NOMO-1 (cell line): Measurements from ENCODE around the gene JMJD7.

Experiments
- DNase-seq, 2 experiments: peaks; one replicate each; lab custom pipeline; 2025; ENCODE audit not compliant: unreplicated experiment in 2 of 2; lab: John Stamatoyannopoulos, UW

JMJD7 gene

GRCh38 chr15:41827880-41828806 lies at the start of gene JMJD7:
TSS of gene JMJD7 (plus strand) at chr15:41828092. CDS start at chr15:41828125, 33 bp downstream.
- peak; percentile 44 to 71 for DNase-seq

- DNase-seq = no peak
These were observed 49.4 kb upstream of the JMJD7 start for GRCh38 chr15:41778521-41778920.

GRCh38 chr15:41779662-41780157 lies 48.2 kb upstream of the JMJD7 start:
- no peak for DNase-seq

- DNase-seq = no peak
These were observed 47.6 kb upstream of the JMJD7 start for GRCh38 chr15:41780266-41780665.

- DNase-seq = no peak
These were observed 47.2 kb upstream of the JMJD7 start for GRCh38 chr15:41780727-41781126.

GRCh38 chr15:41782371-41783282 lies 45.3 kb upstream of the JMJD7 start:
- no peak for DNase-seq

- DNase-seq = no peak
These were observed 44.6 kb upstream of the JMJD7 start for GRCh38 chr15:41783296-41783695.

GRCh38 chr15:41788262-41788661 lies 39.6 kb upstream of the JMJD7 start:
- DNase-seq = no peak

GRCh38 chr15:41789236-41789635 lies 38.7 kb upstream of the JMJD7 start:
- DNase-seq = no peak

- DNase-seq = no peak
These were observed 38.2 kb upstream of the JMJD7 start for GRCh38 chr15:41789662-41790061.

- DNase-seq = no peak
These were observed 37.7 kb upstream of the JMJD7 start for GRCh38 chr15:41790169-41790568.

GRCh38 chr15:41790756-41791546 lies 36.9 kb upstream of the JMJD7 start:
- no peak for DNase-seq

- DNase-seq = no peak
These were observed 36.4 kb upstream of the JMJD7 start for GRCh38 chr15:41791547-41791937.

- no peak for DNase-seq
These were observed 35.8 kb upstream of the JMJD7 start for GRCh38 chr15:41792000-41792637.

GRCh38 chr15:41794081-41794480 lies 33.8 kb upstream of the JMJD7 start:
- no peak for DNase-seq

GRCh38 chr15:41795996-41796856 lies 31.7 kb upstream of the JMJD7 start:
- DNase-seq = no peak

GRCh38 chr15:41797201-41797944 lies 30.5 kb upstream of the JMJD7 start:
- DNase-seq = no peak
